Suprapubic skin (tissue), 4 donors: Measurements from ENCODE around the gene MOGAT3. TPM values are rescaled to one million over a fixed set of nuclear protein-coding genes. Genes with fewer than 3 reads are reported as not detected.

Source experiments
- DNase-seq, 2 donors: peaks; one replicate each; pipeline ENCODE4 v3.0.0-alpha.2; 2019; ENCODE audit warnings: low spot score in 2 of 2
- H3K27ac ChIP-seq: fragments of 200-600 bp; sonication (generic); one replicate; pipeline ENCODE4 v1.5.1; 2019
- H3K27me3 ChIP-seq: fragments of 200-600 bp; sonication (generic); one replicate; pipeline ENCODE4 v1.5.1; 2019
- H3K36me3 ChIP-seq: fragments of 200-600 bp; sonication (generic); one replicate; pipeline ENCODE4 v1.5.1; 2019
- H3K4me1 ChIP-seq: fragments of 200-600 bp; sonication (generic); one replicate; pipeline ENCODE4 v1.5.1; 2019
- H3K4me3 ChIP-seq: fragments of 200-600 bp; sonication (generic); one replicate; pipeline ENCODE4 v1.5.1; 2019; ENCODE audit warnings: mild to moderate bottlenecking
- H3K9me3 ChIP-seq: fragments of 200-600 bp; sonication (generic); one replicate; pipeline ENCODE4 v1.5.1; 2019
- EP300 ChIP-seq: sonication (generic); formaldehyde crosslinking; IDR thresholded peaks from one replicate; pipeline ENCODE4 v1.6.1; 2017; ENCODE audit warnings: antibody characterized with exemption
- POLR2A ChIP-seq, 2 donors: fragments of 450-650 bp; IDR thresholded peaks; one replicate each; pipeline ENCODE4 v1.6.1; 2017; ENCODE audit warnings: antibody characterized with exemption in 2 of 2, mild to moderate bottlenecking in 2 of 2, moderate library complexity in 2 of 2
- POLR2AphosphoS5 ChIP-seq, 3 donors: sonication (generic); formaldehyde crosslinking; IDR thresholded peaks; one replicate each; pipeline ENCODE4 v1.6.1; 2017; ENCODE audit warnings: antibody characterized with exemption in 3 of 3
- WGBS: methylation state at CpG from one replicate; pipeline ENCODE4 v1.1.5; 2018; 5-methylcytosine and 5-hydroxymethylcytosine counted together
- total RNA-seq, 4 donors: library from RNA; depleted of rRNA; stranded (reverse); fragments of >200 nt; gene quantifications; one replicate each; pipeline ENCODE4 v1.1.0, GENCODE V29; 2016
- TF ChIP-seq, protein P1 (sequence below), 2 donors: fragments of 200-600 bp in 1 of 2; fragments of 450-650 bp in 1 of 2; sonication (generic) in 1 of 2; IDR thresholded peaks; one replicate each; pipeline ENCODE4 v1.5.1; 2016 to 2019; ENCODE audit warnings: antibody characterized with exemption in 2 of 2, mild to moderate bottlenecking in 1 of 2, moderate library complexity in 1 of 2

The MOGAT3 gene
- total RNA-seq, 4 donors from 2014 or later, result not detected

GRCh38 chr7:101243646-101244374, 43.0 kb upstream of the MOGAT3 start:
- peak overlapping the region; percentile 95 for H3K27ac ChIP-seq
- peak overlapping the region; percentile 73 for H3K4me3 ChIP-seq
- no peaks in the 10 kb centered on the region for H3K9me3 ChIP-seq
- H3K4me1 ChIP-seq, result peaks cover 47% of the 10 kb centered on the region
- TF ChIP-seq POLR2AphosphoS5 (IDR thresholded peaks at IDR 0.05) (no peak), EP300 (no peak), POLR2A (IDR thresholded peaks at IDR 0.05) (no peak)
- TF ChIP-seq, protein P1, sequence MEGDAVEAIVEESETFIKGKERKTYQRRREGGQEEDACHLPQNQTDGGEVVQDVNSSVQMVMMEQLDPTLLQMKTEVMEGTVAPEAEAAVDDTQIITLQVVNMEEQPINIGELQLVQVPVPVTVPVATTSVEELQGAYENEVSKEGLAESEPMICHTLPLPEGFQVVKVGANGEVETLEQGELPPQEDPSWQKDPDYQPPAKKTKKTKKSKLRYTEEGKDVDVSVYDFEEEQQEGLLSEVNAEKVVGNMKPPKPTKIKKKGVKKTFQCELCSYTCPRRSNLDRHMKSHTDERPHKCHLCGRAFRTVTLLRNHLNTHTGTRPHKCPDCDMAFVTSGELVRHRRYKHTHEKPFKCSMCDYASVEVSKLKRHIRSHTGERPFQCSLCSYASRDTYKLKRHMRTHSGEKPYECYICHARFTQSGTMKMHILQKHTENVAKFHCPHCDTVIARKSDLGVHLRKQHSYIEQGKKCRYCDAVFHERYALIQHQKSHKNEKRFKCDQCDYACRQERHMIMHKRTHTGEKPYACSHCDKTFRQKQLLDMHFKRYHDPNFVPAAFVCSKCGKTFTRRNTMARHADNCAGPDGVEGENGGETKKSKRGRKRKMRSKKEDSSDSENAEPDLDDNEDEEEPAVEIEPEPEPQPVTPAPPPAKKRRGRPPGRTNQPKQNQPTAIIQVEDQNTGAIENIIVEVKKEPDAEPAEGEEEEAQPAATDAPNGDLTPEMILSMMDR (IDR thresholded peaks at IDR 0.05), result no peak
- WGBS, result 15% methylated on average over 22 of the region's 28 CpGs
- peak in 1 of 2 donors; percentile 65 for DNase-seq
- H3K36me3 ChIP-seq, result peaks cover 33% of the 10 kb centered on the region
- H3K27me3 ChIP-seq, result no peaks in the 10 kb centered on the region

- TF ChIP-seq POLR2A (IDR thresholded peaks at IDR 0.05), result no peak
- TF ChIP-seq EP300, result no peak
- TF ChIP-seq, protein P1 (IDR thresholded peaks at IDR 0.05), result no peak
- no peak for TF ChIP-seq POLR2AphosphoS5 (IDR thresholded peaks at IDR 0.05)
- H3K27me3 ChIP-seq, result no peaks in the 10 kb centered on the region
- 63% methylated on average over 16 of the region's 16 CpGs for WGBS
- H3K27ac ChIP-seq, result no peak overlapping the region
- H3K4me3 ChIP-seq, result no peak overlapping the region
- H3K9me3 ChIP-seq, result no peaks in the 10 kb centered on the region
- no peak for DNase-seq
- peaks cover 34% of the 10 kb centered on the region for H3K36me3 ChIP-seq
- H3K4me1 ChIP-seq, result peaks cover 61% of the 10 kb centered on the region
Observed at GRCh38 chr7:101241443-101242349, 40.9 kb upstream of the MOGAT3 start.

DNA sequence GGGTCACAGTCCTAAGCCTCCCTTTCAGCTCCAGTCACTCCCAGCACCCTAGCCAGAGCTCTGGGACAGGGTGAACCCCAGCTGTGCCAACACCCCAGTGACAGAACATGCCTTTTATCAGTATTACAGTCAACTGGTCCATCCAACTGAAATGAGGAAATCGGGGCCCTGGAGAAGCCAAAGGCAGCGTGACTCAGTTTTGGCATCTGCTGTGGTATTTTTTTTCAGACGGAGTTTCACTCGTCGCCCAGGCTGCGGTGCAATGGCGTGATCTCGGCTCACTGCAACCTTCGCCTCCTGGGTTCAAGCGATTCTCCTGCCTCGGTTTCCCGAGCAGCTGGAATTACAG, 40.2 kb upstream of the MOGAT3 start:
- Histone ChIP-seq H3K27ac (peak overlapping the region; percentile 18), H3K4me3 (no peak overlapping the region), H3K36me3 (peaks cover 39% of the 10 kb centered on the region), H3K27me3 (no peaks in the 10 kb centered on the region), H3K9me3 (no peaks in the 10 kb centered on the region), H3K4me1 (peaks cover 61% of the 10 kb centered on the region)
- TF ChIP-seq POLR2A (IDR thresholded peaks at IDR 0.05) (no peak), POLR2AphosphoS5 (IDR thresholded peaks at IDR 0.05) (no peak), EP300 (no peak)
- DNase-seq, result no peak
- 71% methylated on average over 10 of the region's 12 CpGs for WGBS

DNA sequence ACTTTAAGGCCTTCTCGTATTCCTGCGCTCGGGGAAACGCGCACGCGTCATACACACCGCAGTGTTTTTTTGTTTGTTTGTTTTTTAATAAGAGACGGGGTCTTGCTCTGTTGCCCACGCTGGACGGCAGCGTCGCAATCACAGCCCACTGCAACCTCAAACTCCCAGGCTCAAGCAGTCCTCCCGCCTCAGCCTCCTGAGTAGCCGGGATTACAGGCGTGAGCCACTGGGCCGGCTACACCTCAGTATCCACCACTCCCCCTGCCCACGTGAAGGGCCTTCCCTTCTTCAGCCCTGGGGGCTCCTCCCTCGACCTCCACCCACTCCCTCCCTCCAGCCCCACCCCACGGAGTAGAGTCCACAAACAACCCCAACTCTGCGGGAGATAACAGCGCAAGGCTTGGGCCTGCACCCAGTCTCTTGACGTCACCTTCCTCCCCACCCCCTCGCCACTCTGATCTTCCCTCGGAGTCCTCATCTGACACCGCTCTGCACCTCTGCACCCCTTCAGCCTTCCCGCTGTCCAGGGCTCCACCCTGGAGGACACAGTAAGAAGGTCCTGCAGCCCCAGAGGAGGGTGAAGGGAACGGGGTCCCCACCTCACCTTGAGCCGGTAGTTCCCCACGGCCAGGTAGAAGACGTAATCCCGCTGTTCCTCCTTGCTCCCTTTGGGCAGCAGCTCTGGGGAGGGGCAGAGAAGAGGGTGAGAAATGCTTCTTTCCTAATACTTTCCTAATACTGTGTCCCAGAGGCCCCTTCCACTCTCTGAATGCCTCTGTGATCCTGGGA, 39.6 kb upstream of the MOGAT3 start:
- H3K4me1 ChIP-seq, result peaks cover 56% of the 10 kb centered on the region
- H3K9me3 ChIP-seq, result no peaks in the 10 kb centered on the region
- 91% methylated on average over 32 of the region's 32 CpGs for WGBS
- H3K27ac ChIP-seq, result peak overlapping the region; percentile 18
- DNase-seq, result no peak
- no peaks in the 10 kb centered on the region for H3K27me3 ChIP-seq
- TF ChIP-seq, protein P1 (IDR thresholded peaks at IDR 0.05), result no peak
- TF ChIP-seq POLR2AphosphoS5 (IDR thresholded peaks at IDR 0.05) (no peak), EP300 (no peak), POLR2A (IDR thresholded peaks at IDR 0.05) (no peak)
- H3K36me3 ChIP-seq, result peaks cover 44% of the 10 kb centered on the region
- no peak overlapping the region for H3K4me3 ChIP-seq

- Histone ChIP-seq H3K27me3 (no peaks in the 10 kb centered on the region), H3K9me3 (no peaks in the 10 kb centered on the region), H3K4me3 (no peak overlapping the region), H3K36me3 (peaks cover 44% of the 10 kb centered on the region), H3K27ac (peak overlapping the region; percentile 11), H3K4me1 (peaks cover 51% of the 10 kb centered on the region)
- no peak for DNase-seq
- 91% methylated on average over 9 of the region's 9 CpGs for WGBS
- TF ChIP-seq, protein P1 (IDR thresholded peaks at IDR 0.05), result no peak
- TF ChIP-seq EP300, result no peak
- no peak for TF ChIP-seq POLR2A (IDR thresholded peaks at IDR 0.05)
- no peak for TF ChIP-seq POLR2AphosphoS5 (IDR thresholded peaks at IDR 0.05)
Observed at GRCh38 chr7:101239951-101240220, 39.0 kb upstream of the MOGAT3 start.
